Osteocyte (in vitro differentiated cells): ENCODE data around the gene TPRG1. TPM values are rescaled to one million over a fixed set of nuclear protein-coding genes. Genes with fewer than 3 reads are reported as not detected.

Source experiments
- DNase-seq: peaks from one replicate; pipeline ENCODE4 v3.0.0; 2021; ENCODE audit warnings: mixed read lengths; ENCODE audit not compliant: unreplicated experiment; ENCODE audit errors: extremely low spot score
- H3K27ac Mint-ChIP-seq: one replicate; pipeline ENCODE4 v1.8.0; 2021; ENCODE audit warnings: mild to moderate bottlenecking, mixed read lengths; ENCODE audit not compliant: unreplicated experiment
- H3K27me3 Mint-ChIP-seq: one replicate; pipeline ENCODE4 v1.8.0; 2021; ENCODE audit warnings: mixed read lengths; ENCODE audit not compliant: unreplicated experiment
- H3K36me3 Mint-ChIP-seq: one replicate; pipeline ENCODE4 v1.8.0; 2021; ENCODE audit warnings: mixed read lengths; ENCODE audit not compliant: unreplicated experiment
- H3K4me1 Mint-ChIP-seq: one replicate; pipeline ENCODE4 v1.8.0; 2021; ENCODE audit warnings: mixed read lengths; ENCODE audit not compliant: unreplicated experiment
- H3K4me3 Mint-ChIP-seq: one replicate; pipeline ENCODE4 v1.8.0; 2021; ENCODE audit warnings: mild to moderate bottlenecking, moderate library complexity, mixed read lengths; ENCODE audit not compliant: unreplicated experiment
- H3K9me3 Mint-ChIP-seq: one replicate; pipeline ENCODE4 v1.8.0; 2021; ENCODE audit warnings: mixed read lengths; ENCODE audit not compliant: unreplicated experiment
- CTCF ChIP-seq: fragments of 200-600 bp; sonication (generic); IDR thresholded peaks from 2 replicates; pipeline ENCODE4 v1.5.0; 2021; ENCODE audit warnings: antibody characterized with exemption, mild to moderate bottlenecking, moderate library complexity
- total RNA-seq: library from RNA; stranded (reverse); gene quantifications from 2 replicates; pipeline ENCODE4 v1.2.1, GENCODE V29; 2021

Gene TPRG1
- total RNA-seq, 1 donor from 2014 or later = 0.46 TPM

- H3K9me3 Mint-ChIP-seq = no peaks in the 10 kb centered on the region
- H3K36me3 Mint-ChIP-seq = no peaks in the 10 kb centered on the region
- H3K4me1 Mint-ChIP-seq = no peaks in the 10 kb centered on the region
Observed at GRCh38 chr3:189344996-189345395, 173.2 kb downstream of the TPRG1 start.

GRCh38 chr3:189349772-189350171 is 178.0 kb downstream of the TPRG1 start:
- DNase-seq = no peak
- Mint-ChIP-seq H3K4me1 (peaks cover 9% of the 10 kb centered on the region), H3K27ac (peak overlapping the region; percentile 59), H3K9me3 (no peaks in the 10 kb centered on the region), H3K4me3 (no peak overlapping the region), H3K27me3 (no peaks in the 10 kb centered on the region), H3K36me3 (no peaks in the 10 kb centered on the region)
- TF ChIP-seq CTCF = no peak

More at GRCh38 chr3:189344996-189345395, 173.2 kb downstream of the TPRG1 start:
- no peak overlapping the region for H3K27ac Mint-ChIP-seq
- no peak overlapping the region for H3K4me3 Mint-ChIP-seq
- peaks cover 2% of the 10 kb centered on the region for H3K27me3 Mint-ChIP-seq
- DNase-seq = no peak
- no peak for TF ChIP-seq CTCF

GRCh38 chr3:189353318-189353965 is 181.7 kb downstream of the TPRG1 start:
- Mint-ChIP-seq H3K4me3 (no peak overlapping the region), H3K27me3 (no peaks in the 10 kb centered on the region), H3K27ac (no peak overlapping the region), H3K36me3 (no peaks in the 10 kb centered on the region), H3K9me3 (no peaks in the 10 kb centered on the region), H3K4me1 (peaks cover 22% of the 10 kb centered on the region)
- DNase-seq = no peak
- TF ChIP-seq CTCF = no peak

- H3K27me3 Mint-ChIP-seq = no peaks in the 10 kb centered on the region
- peaks cover 22% of the 10 kb centered on the region for H3K4me1 Mint-ChIP-seq
- no peak overlapping the region for H3K27ac Mint-ChIP-seq
- H3K36me3 Mint-ChIP-seq = no peaks in the 10 kb centered on the region
- H3K4me3 Mint-ChIP-seq = no peak overlapping the region
- no peak for TF ChIP-seq CTCF
- no peak for DNase-seq
- no peaks in the 10 kb centered on the region for H3K9me3 Mint-ChIP-seq
Observed at GRCh38 chr3:189353988-189354889, 182.5 kb downstream of the TPRG1 start.

GRCh38 chr3:189355115-189355480 is 183.3 kb downstream of the TPRG1 start:
- no peaks in the 10 kb centered on the region for H3K9me3 Mint-ChIP-seq
- peak overlapping the region; percentile 38 for H3K27ac Mint-ChIP-seq
- no peaks in the 10 kb centered on the region for H3K36me3 Mint-ChIP-seq
- no peak for DNase-seq
- H3K4me1 Mint-ChIP-seq = peaks cover 30% of the 10 kb centered on the region
- H3K4me3 Mint-ChIP-seq = no peak overlapping the region
- TF ChIP-seq CTCF = no peak
- no peaks in the 10 kb centered on the region for H3K27me3 Mint-ChIP-seq
